ENCODE results near the gene ZNF496. TPM values are rescaled to one million over a fixed set of nuclear protein-coding genes. Genes with fewer than 3 reads are reported as not detected.

The ZNF496 gene
- total and polyA plus RNA-seq, 9 of the 15 experiments (the other 6 are each of a cell fraction or from before 2014, with no cell fraction given), result 4.3 to 54.0 (median 31.3) TPM

GRCh38 chr1:247367786-247368422, 36.2 kb upstream of the ZNF496 start (continued):
- TF ChIP-seq, protein P1, sequence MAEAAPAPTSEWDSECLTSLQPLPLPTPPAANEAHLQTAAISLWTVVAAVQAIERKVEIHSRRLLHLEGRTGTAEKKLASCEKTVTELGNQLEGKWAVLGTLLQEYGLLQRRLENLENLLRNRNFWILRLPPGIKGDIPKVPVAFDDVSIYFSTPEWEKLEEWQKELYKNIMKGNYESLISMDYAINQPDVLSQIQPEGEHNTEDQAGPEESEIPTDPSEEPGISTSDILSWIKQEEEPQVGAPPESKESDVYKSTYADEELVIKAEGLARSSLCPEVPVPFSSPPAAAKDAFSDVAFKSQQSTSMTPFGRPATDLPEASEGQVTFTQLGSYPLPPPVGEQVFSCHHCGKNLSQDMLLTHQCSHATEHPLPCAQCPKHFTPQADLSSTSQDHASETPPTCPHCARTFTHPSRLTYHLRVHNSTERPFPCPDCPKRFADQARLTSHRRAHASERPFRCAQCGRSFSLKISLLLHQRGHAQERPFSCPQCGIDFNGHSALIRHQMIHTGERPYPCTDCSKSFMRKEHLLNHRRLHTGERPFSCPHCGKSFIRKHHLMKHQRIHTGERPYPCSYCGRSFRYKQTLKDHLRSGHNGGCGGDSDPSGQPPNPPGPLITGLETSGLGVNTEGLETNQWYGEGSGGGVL (CRISPR knock-in tag; IDR thresholded peaks at IDR 0.05), result peak; percentile 78
- no peak for TF ChIP-seq PRPF4 (IDR thresholded peaks at IDR 0.05; ENCODE audit: insufficient read depth, low read depth, low read length, poor library complexity, severe bottlenecking)
- TF ChIP-seq ZNF253 (CRISPR knock-in tag; conservative IDR thresholded peaks at IDR 0.05), result peak; percentile 85; the same call in 1 of the 2 replicates
- peak; percentile 97 for TF ChIP-seq ZFP1 (CRISPR knock-in tag; IDR thresholded peaks at IDR 0.05)
- TF ChIP-seq RERE (CRISPR knock-in tag; IDR thresholded peaks at IDR 0.05; ENCODE audit: borderline replicate concordance), result no peak
- TF ChIP-seq RBBP5 (IDR thresholded peaks at IDR 0.05; ENCODE audit: borderline replicate concordance, insufficient read depth, low read length, poor library complexity, severe bottlenecking), result no peak
- TF ChIP-seq MYC (IDR thresholded peaks at IDR 0.05; ENCODE audit: low read depth, low read length), result 0 out of 2 replicates have a peak, but pooled peaks have one; percentile 21
- peak; percentile 96 for TF ChIP-seq MYC (CRISPR knock-in tag; IDR thresholded peaks at IDR 0.05; ENCODE audit: borderline replicate concordance, low read depth)
- TF ChIP-seq PHB (CRISPR knock-in tag; IDR thresholded peaks at IDR 0.05), result no peak
- peak; percentile 98 for TF ChIP-seq ZNF354B (CRISPR knock-in tag; IDR thresholded peaks at IDR 0.05)
- TF ChIP-seq CAMTA2 (CRISPR knock-in tag; conservative IDR thresholded peaks at IDR 0.05), result no peak
- TF ChIP-seq ZNF609 (CRISPR knock-in tag; IDR thresholded peaks at IDR 0.05; ENCODE audit: borderline replicate concordance), result no peak
